Testis (tissue), 2 donors: ENCODE measurements around the gene ZNF230.

ENCODE experiments used
- POLR2A ChIP-seq: fragments of 450-650 bp; IDR thresholded peaks from one replicate; pipeline ENCODE4 v1.6.1; 2017; ENCODE audit warnings: antibody characterized with exemption, mild to moderate bottlenecking, moderate library complexity
- TF ChIP-seq, protein P1 (sequence below), 3 experiments: fragments of 450-650 bp in 2 of 3; fragments of 200-600 bp in 1 of 3; sonication (generic) in 1 of 3; IDR thresholded peaks; one replicate each; pipeline ENCODE4 v1.5.1; 2016 to 2019; ENCODE audit warnings: antibody characterized with exemption in 3 of 3, mild to moderate bottlenecking in 2 of 3, moderate library complexity in 1 of 3

DNA sequence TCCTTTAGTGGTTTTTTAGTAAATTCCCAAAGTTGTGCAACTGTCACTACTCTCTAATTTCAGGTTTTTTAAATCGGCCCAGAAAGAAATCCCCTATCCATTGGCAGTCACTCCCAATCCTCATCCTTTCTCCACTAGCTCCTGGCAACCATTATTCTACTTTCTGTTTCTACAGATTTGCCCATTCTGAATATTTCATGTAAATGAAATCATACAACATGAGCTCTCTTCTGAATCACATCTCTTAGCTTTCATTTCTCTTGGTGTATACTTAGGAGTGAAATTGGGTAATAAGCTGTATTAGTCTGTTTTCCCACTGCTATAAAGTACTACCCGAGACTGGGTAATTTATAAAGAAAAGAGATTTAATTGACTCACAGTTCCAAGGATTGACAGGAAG lies 39.4 kb downstream of the ZNF230 start:
- TF ChIP-seq, protein P1, sequence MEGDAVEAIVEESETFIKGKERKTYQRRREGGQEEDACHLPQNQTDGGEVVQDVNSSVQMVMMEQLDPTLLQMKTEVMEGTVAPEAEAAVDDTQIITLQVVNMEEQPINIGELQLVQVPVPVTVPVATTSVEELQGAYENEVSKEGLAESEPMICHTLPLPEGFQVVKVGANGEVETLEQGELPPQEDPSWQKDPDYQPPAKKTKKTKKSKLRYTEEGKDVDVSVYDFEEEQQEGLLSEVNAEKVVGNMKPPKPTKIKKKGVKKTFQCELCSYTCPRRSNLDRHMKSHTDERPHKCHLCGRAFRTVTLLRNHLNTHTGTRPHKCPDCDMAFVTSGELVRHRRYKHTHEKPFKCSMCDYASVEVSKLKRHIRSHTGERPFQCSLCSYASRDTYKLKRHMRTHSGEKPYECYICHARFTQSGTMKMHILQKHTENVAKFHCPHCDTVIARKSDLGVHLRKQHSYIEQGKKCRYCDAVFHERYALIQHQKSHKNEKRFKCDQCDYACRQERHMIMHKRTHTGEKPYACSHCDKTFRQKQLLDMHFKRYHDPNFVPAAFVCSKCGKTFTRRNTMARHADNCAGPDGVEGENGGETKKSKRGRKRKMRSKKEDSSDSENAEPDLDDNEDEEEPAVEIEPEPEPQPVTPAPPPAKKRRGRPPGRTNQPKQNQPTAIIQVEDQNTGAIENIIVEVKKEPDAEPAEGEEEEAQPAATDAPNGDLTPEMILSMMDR (IDR thresholded peaks at IDR 0.05): no peak
- TF ChIP-seq POLR2A: no peak
